ENCODE data around the gene FRMPD2.
"Not testable (repeated sequence)": the region's sequence is repeated elsewhere in the genome, so short reads cannot be mapped to it uniquely, and the experiment has no call there.

Gene FRMPD2

GRCh38 chr10:48249763-48250351, 24.6 kb downstream of the FRMPD2 start:
- no peak for DNase-seq

GRCh38 chr10:48249004-48249762, 25.3 kb downstream of the FRMPD2 start:
- no peak for DNase-seq

GRCh38 chr10:48248462-48248861, 26.0 kb downstream of the FRMPD2 start:
- no peak for DNase-seq

GRCh38 chr10:48247680-48248079, 26.8 kb downstream of the FRMPD2 start:
- DNase-seq: no peak

- no peak for DNase-seq
Measured at GRCh38 chr10:48246501-48246900, 28.0 kb downstream of the FRMPD2 start.

GRCh38 chr10:48245977-48246376, 28.5 kb downstream of the FRMPD2 start:
- DNase-seq: no peak

GRCh38 chr10:48243921-48244320, 30.6 kb downstream of the FRMPD2 start:
- DNase-seq: not testable (repeated sequence)

GRCh38 chr10:48243487-48243886, 31.0 kb downstream of the FRMPD2 start:
- DNase-seq: no peak

- no peak for DNase-seq
Measured at GRCh38 chr10:48242171-48242904, 32.2 kb downstream of the FRMPD2 start.

GRCh38 chr10:48241332-48241731, 33.2 kb downstream of the FRMPD2 start:
- DNase-seq: no peak

GRCh38 chr10:48240196-48240595, 34.3 kb downstream of the FRMPD2 start:
- DNase-seq: no peak

GRCh38 chr10:48239618-48240017, 34.9 kb downstream of the FRMPD2 start:
- no peak for DNase-seq

- DNase-seq: no peak
Measured at GRCh38 chr10:48238826-48239520, 35.5 kb downstream of the FRMPD2 start.

GRCh38 chr10:48237259-48238250, 36.9 kb downstream of the FRMPD2 start:
- no peak for DNase-seq

- DNase-seq: no peak
Measured at GRCh38 chr10:48236199-48236621, 38.3 kb downstream of the FRMPD2 start.

- DNase-seq: no peak
Measured at GRCh38 chr10:48235501-48235900, 39.0 kb downstream of the FRMPD2 start.

- no peak for DNase-seq
Measured at GRCh38 chr10:48234787-48235186, 39.7 kb downstream of the FRMPD2 start.

GRCh38 chr10:48234295-48234694, 40.2 kb downstream of the FRMPD2 start:
- DNase-seq: no peak

GRCh38 chr10:48233559-48234005, 40.9 kb downstream of the FRMPD2 start:
- DNase-seq: no peak

- no peak for DNase-seq
Measured at GRCh38 chr10:48232717-48233447, 41.6 kb downstream of the FRMPD2 start.

GRCh38 chr10:48231699-48232315, 42.7 kb downstream of the FRMPD2 start:
- DNase-seq: no peak

All from inflammatory macrophage treated with lipopolysaccharide for 1 hour (primary cell).